ENCODE data around the gene ITGB2. TPM values are rescaled to one million over a fixed set of nuclear protein-coding genes. Genes with fewer than 3 reads are reported as not detected.

The ITGB2 gene
- total RNA-seq, 6 experiments from 2014 or later = 0.19 to 0.45 (median 0.33) TPM; not detected in 3

- peaks cover 35% of the 10 kb centered on the region for H3K36me3 Mint-ChIP-seq (ENCODE audit: low read depth)
- no peaks in the 10 kb centered on the region for H3K9me3 Mint-ChIP-seq
- H3K4me3 Mint-ChIP-seq = no peak overlapping the region
Measured at GRCh38 chr21:44960141-44961092, 39.7 kb upstream of the ITGB2 start.

GRCh38 chr21:44959376-44960091 is 38.8 kb upstream of the ITGB2 start:
- H3K4me3 Mint-ChIP-seq = no peak overlapping the region
- TF ChIP-seq CTCF (IDR thresholded peaks at IDR 0.05) = no peak
- no peaks in the 10 kb centered on the region for H3K9me3 Mint-ChIP-seq
- H3K36me3 Mint-ChIP-seq (ENCODE audit: low read depth) = peaks cover 29% of the 10 kb centered on the region
- no peaks in the 10 kb centered on the region; the same call in 1 of the 2 replicates for H3K27me3 Mint-ChIP-seq (ENCODE audit: insufficient read depth)
- DNase-seq = no peak
- no peak overlapping the region for H3K27ac Mint-ChIP-seq
- peaks cover 34% of the 10 kb centered on the region for H3K4me1 Mint-ChIP-seq (ENCODE audit: low read depth)

More at GRCh38 chr21:44960141-44961092, 39.7 kb upstream of the ITGB2 start:
- TF ChIP-seq CTCF (IDR thresholded peaks at IDR 0.05) = no peak
- H3K27me3 Mint-ChIP-seq (ENCODE audit: insufficient read depth) = no peaks in the 10 kb centered on the region; the same call in 1 of the 2 replicates
- H3K27ac Mint-ChIP-seq = no peak overlapping the region
- peaks cover 34% of the 10 kb centered on the region for H3K4me1 Mint-ChIP-seq (ENCODE audit: low read depth)
- DNase-seq = no peak

- Mint-ChIP-seq H3K36me3 (ENCODE audit: low read depth) (peaks cover 24% of the 10 kb centered on the region; the same call in 1 of the 2 replicates), H3K27ac (no peak overlapping the region), H3K4me1 (ENCODE audit: low read depth) (peaks cover 32% of the 10 kb centered on the region), H3K9me3 (no peaks in the 10 kb centered on the region), H3K4me3 (no peak overlapping the region), H3K27me3 (ENCODE audit: insufficient read depth) (no peaks in the 10 kb centered on the region; the same call in 1 of the 2 replicates)
- DNase-seq = no peak
- no peak for TF ChIP-seq CTCF (IDR thresholded peaks at IDR 0.05)
Measured at GRCh38 chr21:44958471-44959191, 37.9 kb upstream of the ITGB2 start.

GRCh38 chr21:44957901-44958451 is 37.3 kb upstream of the ITGB2 start:
- H3K4me1 Mint-ChIP-seq (ENCODE audit: low read depth) = peaks cover 26% of the 10 kb centered on the region
- no peak for TF ChIP-seq CTCF (IDR thresholded peaks at IDR 0.05)
- H3K9me3 Mint-ChIP-seq = no peaks in the 10 kb centered on the region
- H3K36me3 Mint-ChIP-seq (ENCODE audit: low read depth) = peaks cover 21% of the 10 kb centered on the region; the same call in 1 of the 2 replicates
- no peaks in the 10 kb centered on the region; the same call in 1 of the 2 replicates for H3K27me3 Mint-ChIP-seq (ENCODE audit: insufficient read depth)
- no peak overlapping the region for H3K27ac Mint-ChIP-seq
- no peak overlapping the region for H3K4me3 Mint-ChIP-seq
- no peak for DNase-seq
